SK-N-MC (cell line): Measurements from ENCODE around the gene ODC1.

Experiments used
- EZH2 ChIP-seq: fragments of 200-600 bp; sonication (generic); IDR thresholded peaks from one replicate; pipeline ENCODE4 v1.6.1; 2017; ENCODE audit warnings: antibody characterized with exemption
- POLR2AphosphoS5 ChIP-seq: IDR thresholded peaks from 2 replicates; pipeline ENCODE4 v1.6.1; 2012; ENCODE audit warnings: mild to moderate bottlenecking, low read depth, low read length, borderline replicate concordance

- TF ChIP-seq EZH2 (no peak), POLR2AphosphoS5 (no peak)
Observed at GRCh38 chr2:10437806-10438205, 10.3 kb downstream of the ODC1 start.
